22Rv1 (cell line): ENCODE measurements around the gene RELB.

Experiments
- H3K27ac ChIP-seq: fragments of 450-650 bp; 2 replicates; pipeline ENCODE4 v1.5.1; 2017
- CTCF ChIP-seq: fragments of 450-650 bp; IDR thresholded peaks from 2 replicates; pipeline ENCODE4 v1.5.1; 2017; ENCODE audit warnings: mild to moderate bottlenecking
- ZFX ChIP-seq: fragments of 450-650 bp; IDR thresholded peaks from 2 replicates; pipeline ENCODE4 v1.6.1; 2017; ENCODE audit warnings: antibody characterized with exemption, borderline replicate concordance

RELB gene

GRCh38 chr19:44988273-44988672 is 13.0 kb upstream of the RELB start:
- no peak overlapping the region for H3K27ac ChIP-seq
- no peak for TF ChIP-seq ZFX
- TF ChIP-seq CTCF = no peak

- no peak overlapping the region for H3K27ac ChIP-seq
- peak; percentile 78 for TF ChIP-seq CTCF
- no peak for TF ChIP-seq ZFX
Measured at GRCh38 chr19:44988896-44989556, 12.2 kb upstream of the RELB start.

GRCh38 chr19:44990459-44990858 is 10.8 kb upstream of the RELB start:
- no peak for TF ChIP-seq ZFX
- no peak for TF ChIP-seq CTCF
- no peak overlapping the region for H3K27ac ChIP-seq

DNA sequence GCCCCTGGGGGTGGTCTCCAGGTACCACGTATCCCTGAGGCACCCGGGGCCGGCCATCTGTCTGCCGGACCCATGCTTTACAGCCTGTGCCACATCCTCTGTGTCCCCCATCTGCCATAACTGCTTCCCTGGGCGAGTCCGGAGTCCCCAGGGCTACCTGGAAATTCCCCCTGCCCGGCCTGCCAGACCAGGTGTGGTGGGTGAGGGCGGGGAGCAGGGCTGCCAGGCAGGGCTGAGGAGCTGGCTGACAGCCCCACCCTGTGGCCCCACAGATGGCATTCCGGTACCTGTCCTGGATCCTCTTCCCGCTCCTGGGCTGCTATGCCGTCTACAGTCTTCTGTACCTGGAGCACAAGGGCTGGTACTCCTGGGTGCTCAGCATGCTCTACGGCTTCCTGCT is 10.3 kb upstream of the RELB start:
- H3K27ac ChIP-seq = no peak overlapping the region
- TF ChIP-seq ZFX = no peak
- no peak for TF ChIP-seq CTCF

DNA sequence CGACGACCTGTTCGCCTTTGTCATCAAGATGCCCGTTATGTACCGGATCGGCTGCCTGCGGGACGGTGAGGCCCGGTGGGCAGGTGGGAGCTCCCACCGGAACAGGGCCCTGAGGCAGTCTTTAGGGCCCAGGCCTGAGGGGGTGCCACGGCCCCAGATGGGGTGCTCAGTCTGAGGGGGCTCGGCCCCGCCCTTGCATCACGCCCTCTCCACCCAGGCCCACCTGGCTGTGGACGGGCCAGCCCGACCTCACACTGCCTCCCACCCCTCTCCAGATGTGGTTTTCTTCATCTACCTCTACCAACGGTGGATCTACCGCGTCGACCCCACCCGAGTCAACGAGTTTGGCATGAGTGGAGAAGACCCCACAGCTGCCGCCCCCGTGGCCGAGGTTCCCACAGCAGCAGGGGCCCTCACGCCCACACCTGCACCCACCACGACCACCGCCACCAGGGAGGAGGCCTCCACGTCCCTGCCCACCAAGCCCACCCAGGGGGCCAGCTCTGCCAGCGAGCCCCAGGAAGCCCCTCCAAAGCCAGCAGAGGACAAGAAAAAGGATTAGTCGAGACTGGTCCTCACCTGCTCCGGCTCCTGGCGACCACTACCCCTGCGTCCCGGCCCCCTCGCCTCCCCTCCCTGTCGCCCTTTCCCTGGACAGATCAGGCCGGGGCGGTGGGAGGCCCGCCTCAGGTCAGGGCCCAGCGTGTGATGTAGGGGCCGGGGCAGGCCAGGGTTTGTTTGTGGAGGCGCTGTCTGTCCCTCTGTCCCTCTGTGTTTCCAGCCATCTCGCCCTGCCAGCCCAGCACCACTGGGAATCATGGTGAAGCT is 8.7 kb upstream of the RELB start:
- TF ChIP-seq CTCF = no peak
- no peak for TF ChIP-seq ZFX
- H3K27ac ChIP-seq = no peak overlapping the region

GRCh38 chr19:44993526-44993925 is 7.7 kb upstream of the RELB start:
- TF ChIP-seq ZFX (no peak), CTCF (no peak)
- H3K27ac ChIP-seq = no peak overlapping the region

GRCh38 chr19:44993926-44994537 is 7.2 kb upstream of the RELB start:
- TF ChIP-seq CTCF (no peak), ZFX (no peak)
- no peak overlapping the region for H3K27ac ChIP-seq
